LHCN-M2 (cell line): Measurements from ENCODE around the gene GALK1. TPM values are rescaled to one million over a fixed set of nuclear protein-coding genes. Genes with fewer than 3 reads are reported as not detected.
"Not testable (repeated sequence)": the region's sequence is repeated elsewhere in the genome, so short reads cannot be mapped to it uniquely, and the experiment has no call there.

Experiments used
- DNase-seq: peaks from one replicate; pipeline ENCODE4 v3.0.0-alpha.2; 2012; ENCODE audit warnings: low read depth
- polyA plus RNA-seq: library from polyadenylated mRNA; unstranded; fragments of >200 nt; gene quantifications from one replicate; pipeline ENCODE4 v1.2.1, GENCODE V29; 2012; ENCODE audit warnings: missing spikeins
- total RNA-seq: library from RNA; depleted of rRNA; stranded (reverse); fragments of >200 nt; gene quantifications from 2 replicates; pipeline ENCODE4 v1.2.3, GENCODE V29; 2014; rRNA removed

Gene GALK1
- total RNA-seq: 65.4 and 66.3 TPM in 2 replicates
- 60.8 TPM for polyA plus RNA-seq

- peak; percentile 72 for DNase-seq
These were observed at the start of gene GALK1 for GRCh38 chr17:75764711-75765421. TSS of gene GALK1 (minus strand) at chr17:75765192. CDS start at chr17:75765136, 56 bp downstream.

- no peak for DNase-seq
These were observed 49.0 kb upstream of the GALK1 start for GRCh38 chr17:75814021-75814395.

- no peak for DNase-seq
These were observed 48.4 kb upstream of the GALK1 start for GRCh38 chr17:75813081-75814020.

GRCh38 chr17:75812096-75813013 lies 47.4 kb upstream of the GALK1 start:
- no peak for DNase-seq

- no peak for DNase-seq
These were observed 46.2 kb upstream of the GALK1 start for GRCh38 chr17:75811174-75811573.

- not testable (repeated sequence) for DNase-seq
These were observed 45.8 kb upstream of the GALK1 start for GRCh38 chr17:75810756-75811155.

- DNase-seq: no peak
These were observed 45.2 kb upstream of the GALK1 start for GRCh38 chr17:75810216-75810615.

GRCh38 chr17:75809631-75810111 lies 44.7 kb upstream of the GALK1 start:
- no peak for DNase-seq

- peak; percentile 95 for DNase-seq
These were observed 44.1 kb upstream of the GALK1 start for GRCh38 chr17:75808905-75809621.

- DNase-seq: no peak
These were observed 43.5 kb upstream of the GALK1 start for GRCh38 chr17:75808549-75808904.

GRCh38 chr17:75807861-75808260 lies 42.9 kb upstream of the GALK1 start:
- DNase-seq: no peak

GRCh38 chr17:75806822-75807500 lies 42.0 kb upstream of the GALK1 start:
- DNase-seq: no peak

GRCh38 chr17:75803883-75804282 lies 38.9 kb upstream of the GALK1 start:
- no peak for DNase-seq

- DNase-seq: no peak
These were observed 34.4 kb upstream of the GALK1 start for GRCh38 chr17:75799402-75799801.

GRCh38 chr17:75795820-75796607 lies 31.0 kb upstream of the GALK1 start:
- no peak for DNase-seq

- no peak for DNase-seq
These were observed 28.5 kb upstream of the GALK1 start for GRCh38 chr17:75793460-75793859.

GRCh38 chr17:75791254-75791653 lies 26.3 kb upstream of the GALK1 start:
- DNase-seq: no peak

GRCh38 chr17:75785016-75785890 lies 20.3 kb upstream of the GALK1 start:
- DNase-seq: peak; percentile 94
